Measurements from ENCODE around the gene C1orf232.

- no peak for TF ChIP-seq ZNF580 (tag by site-specific recombination; IDR thresholded peaks at IDR 0.05)
- no peak for TF ChIP-seq ZNF785 (tag by site-specific recombination; IDR thresholded peaks at IDR 0.05)
- TF ChIP-seq CTCF (tag by site-specific recombination; IDR thresholded peaks at IDR 0.05) = peak; percentile 79
- 0 out of 2 replicates have a peak, but pooled peaks have one; percentile 18 for TF ChIP-seq ZNF341 (tag by site-specific recombination; IDR thresholded peaks at IDR 0.05; ENCODE audit: low read depth)
- peak; percentile 50; the same call in 1 of the 2 replicates for TF ChIP-seq ZNF561 (tag by site-specific recombination; IDR thresholded peaks at IDR 0.05; ENCODE audit: borderline replicate concordance)
- no peak for TF ChIP-seq EGR2 (tag by site-specific recombination; IDR thresholded peaks at IDR 0.05; ENCODE audit: low read depth)
- TF ChIP-seq PRDM10 (tag by site-specific recombination; IDR thresholded peaks at IDR 0.05) = no peak
- TF ChIP-seq ZBTB1 (tag by site-specific recombination; IDR thresholded peaks at IDR 0.05) = no peak
- TF ChIP-seq, protein P1, sequence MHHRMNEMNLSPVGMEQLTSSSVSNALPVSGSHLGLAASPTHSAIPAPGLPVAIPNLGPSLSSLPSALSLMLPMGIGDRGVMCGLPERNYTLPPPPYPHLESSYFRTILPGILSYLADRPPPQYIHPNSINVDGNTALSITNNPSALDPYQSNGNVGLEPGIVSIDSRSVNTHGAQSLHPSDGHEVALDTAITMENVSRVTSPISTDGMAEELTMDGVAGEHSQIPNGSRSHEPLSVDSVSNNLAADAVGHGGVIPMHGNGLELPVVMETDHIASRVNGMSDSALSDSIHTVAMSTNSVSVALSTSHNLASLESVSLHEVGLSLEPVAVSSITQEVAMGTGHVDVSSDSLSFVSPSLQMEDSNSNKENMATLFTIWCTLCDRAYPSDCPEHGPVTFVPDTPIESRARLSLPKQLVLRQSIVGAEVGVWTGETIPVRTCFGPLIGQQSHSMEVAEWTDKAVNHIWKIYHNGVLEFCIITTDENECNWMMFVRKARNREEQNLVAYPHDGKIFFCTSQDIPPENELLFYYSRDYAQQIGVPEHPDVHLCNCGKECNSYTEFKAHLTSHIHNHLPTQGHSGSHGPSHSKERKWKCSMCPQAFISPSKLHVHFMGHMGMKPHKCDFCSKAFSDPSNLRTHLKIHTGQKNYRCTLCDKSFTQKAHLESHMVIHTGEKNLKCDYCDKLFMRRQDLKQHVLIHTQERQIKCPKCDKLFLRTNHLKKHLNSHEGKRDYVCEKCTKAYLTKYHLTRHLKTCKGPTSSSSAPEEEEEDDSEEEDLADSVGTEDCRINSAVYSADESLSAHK (tag by site-specific recombination; IDR thresholded peaks at IDR 0.05) = no peak
Observed at GRCh38 chr1:26145041-26145959, 23.5 kb downstream of the C1orf232 start.

All from HEK293 (cell line).